ENCODE measurements around the gene AVPR2. TPM values are rescaled to one million over a fixed set of nuclear protein-coding genes. Genes with fewer than 3 reads are reported as not detected.

AVPR2 gene
- total RNA-seq, 1 experiment from 2014 or later, result not detected

- no peak for DNase-seq
- no peak overlapping the region for H3K27ac Mint-ChIP-seq (ENCODE audit: unreplicated experiment)
- no peaks in the 10 kb centered on the region for H3K36me3 Mint-ChIP-seq (ENCODE audit: insufficient read depth, unreplicated experiment)
- Histone ChIP-seq H3K4me3 (ENCODE audit: low read depth, low read length) (no peak overlapping the region), H3K9me3 (no peaks in the 10 kb centered on the region), H3K4me1 (no peaks in the 10 kb centered on the region), H3K36me3 (ENCODE audit: control insufficient read depth, insufficient read depth, low read length) (no peaks in the 10 kb centered on the region), H3K27me3 (replicated peaks; ENCODE audit: control insufficient read depth, insufficient read depth, low read length) (no peaks in the 10 kb centered on the region)
- no peak overlapping the region for H3K4me3 Mint-ChIP-seq (ENCODE audit: unreplicated experiment)
- no peaks in the 10 kb centered on the region for H3K4me1 Mint-ChIP-seq (ENCODE audit: low read depth, unreplicated experiment)
- no peak for TF ChIP-seq CTCF (IDR thresholded peaks at IDR 0.05; ENCODE audit: insufficient read depth in 1 of 2, low read depth in 1 of 2, low read length in 1 of 2, severe bottlenecking in 1 of 2, unreplicated experiment in 1 of 2)
- ChIA-PET CTCF (no interaction called here), POLR2A (no interaction called here)
- BruUV-seq (replicated peaks), result no TSS peak
- intact Hi-C loops (cut with micrococcal nuclease; ENCODE audit: unreplicated experiment), result no loop called here
- peaks cover 9% of the 10 kb centered on the region for H3K27me3 Mint-ChIP-seq (ENCODE audit: insufficient read depth, unreplicated experiment)
- no peaks in the 10 kb centered on the region for H3K9me3 Mint-ChIP-seq (ENCODE audit: unreplicated experiment)
Measured at GRCh38 chrX:153863251-153863991, 41.1 kb upstream of the AVPR2 start.

- POLR2A ChIA-PET, result no interaction called here
Measured at GRCh38 chrX:153864101-153864500, 40.4 kb upstream of the AVPR2 start.

GRCh38 chrX:153864561-153865320 is 39.7 kb upstream of the AVPR2 start:
- Histone ChIP-seq H3K27me3 (replicated peaks; ENCODE audit: control insufficient read depth, insufficient read depth, low read length) (no peaks in the 10 kb centered on the region), H3K36me3 (ENCODE audit: control insufficient read depth, insufficient read depth, low read length) (no peaks in the 10 kb centered on the region), H3K4me1 (no peaks in the 10 kb centered on the region), H3K4me3 (ENCODE audit: low read depth, low read length) (no peak overlapping the region), H3K9me3 (no peaks in the 10 kb centered on the region)
- Mint-ChIP-seq H3K9me3 (ENCODE audit: unreplicated experiment) (no peaks in the 10 kb centered on the region), H3K36me3 (ENCODE audit: insufficient read depth, unreplicated experiment) (no peaks in the 10 kb centered on the region), H3K4me3 (ENCODE audit: unreplicated experiment) (no peak overlapping the region), H3K27ac (ENCODE audit: unreplicated experiment) (no peak overlapping the region), H3K27me3 (ENCODE audit: insufficient read depth, unreplicated experiment) (peaks cover 6% of the 10 kb centered on the region), H3K4me1 (ENCODE audit: low read depth, unreplicated experiment) (no peaks in the 10 kb centered on the region)
- no peak for DNase-seq
- ChIA-PET POLR2A (no interaction called here), CTCF (no interaction called here)
- TF ChIP-seq CTCF (IDR thresholded peaks at IDR 0.05; ENCODE audit: insufficient read depth in 1 of 2, low read depth in 1 of 2, low read length in 1 of 2, severe bottlenecking in 1 of 2, unreplicated experiment in 1 of 2), result no peak
- no TSS peak for BruUV-seq (replicated peaks)
- intact Hi-C loops (cut with micrococcal nuclease; ENCODE audit: unreplicated experiment), result no loop called here

More at GRCh38 chrX:153864101-153864500, 40.4 kb upstream of the AVPR2 start:
- H3K9me3 ChIP-seq, result no peaks in the 10 kb centered on the region
- no peaks in the 10 kb centered on the region for H3K4me1 ChIP-seq
- no peaks in the 10 kb centered on the region for H3K27me3 ChIP-seq (replicated peaks; ENCODE audit: control insufficient read depth, insufficient read depth, low read length)
- H3K4me3 ChIP-seq (ENCODE audit: low read depth, low read length), result no peak overlapping the region
- no peak for TF ChIP-seq CTCF (IDR thresholded peaks at IDR 0.05; ENCODE audit: insufficient read depth in 1 of 2, low read depth in 1 of 2, low read length in 1 of 2, severe bottlenecking in 1 of 2, unreplicated experiment in 1 of 2)
- no peak for DNase-seq
- intact Hi-C loops (cut with micrococcal nuclease; ENCODE audit: unreplicated experiment), result no loop called here
- no peak overlapping the region for H3K27ac Mint-ChIP-seq (ENCODE audit: unreplicated experiment)
- peaks cover 9% of the 10 kb centered on the region for H3K27me3 Mint-ChIP-seq (ENCODE audit: insufficient read depth, unreplicated experiment)
- H3K36me3 ChIP-seq (ENCODE audit: control insufficient read depth, insufficient read depth, low read length), result no peaks in the 10 kb centered on the region
- CTCF ChIA-PET, result no interaction called here
- no peaks in the 10 kb centered on the region for H3K4me1 Mint-ChIP-seq (ENCODE audit: low read depth, unreplicated experiment)
- no TSS peak for BruUV-seq (replicated peaks)
- H3K36me3 Mint-ChIP-seq (ENCODE audit: insufficient read depth, unreplicated experiment), result no peaks in the 10 kb centered on the region
- H3K9me3 Mint-ChIP-seq (ENCODE audit: unreplicated experiment), result no peaks in the 10 kb centered on the region
- H3K4me3 Mint-ChIP-seq (ENCODE audit: unreplicated experiment), result no peak overlapping the region

Measured in Caco-2 (cell line).